H1 (cell line): ENCODE data around the gene TSPEAR. TPM values are rescaled to one million over a fixed set of nuclear protein-coding genes. Genes with fewer than 3 reads are reported as not detected.

Source experiments
- CTCF ChIA-PET: fragments of 300-600 bp; sonication (Branson Sonifier 250); formaldehyde crosslinking; loops from one replicate; lab custom pipeline; 2021; ENCODE audit not compliant: partially characterized antibody; lab: Charles Lee
- POLR2A ChIA-PET: fragments of 300-600 bp; sonication (Branson Sonifier 250); formaldehyde crosslinking; loops from one replicate; lab custom pipeline; 2021; ENCODE audit warnings: inconsistent platforms; ENCODE audit not compliant: partially characterized antibody; lab: Charles Lee
- DNase-seq, 2 experiments: peaks; one replicate each; pipeline versions ENCODE4 v3.0.0 to v3.0.0-alpha.2; 2010 to 2022; ENCODE audit warnings: low spot score in 2 of 2, low read depth in 1 of 2, mixed read lengths in 1 of 2
- FAIRE-seq: peaks from 2 replicates; lab custom pipeline; 2011; peaks lifted over from hg19 to GRCh38; lab: Jason Lieb, UNC
- H2AFZ ChIP-seq: 2 replicates; pipeline ENCODE4 v1.8.1; 2012; ENCODE audit warnings: low read length, inconsistent platforms
- H2AK5ac ChIP-seq: 2 replicates; pipeline ENCODE4 v1.6.1; 2013; ENCODE audit warnings: low read depth, low read length
- H2BK120ac ChIP-seq: replicated peaks from 2 replicates; pipeline ENCODE3; 2013; ENCODE audit warnings: low read depth, low read length, inconsistent platforms
- H2BK12ac ChIP-seq: 2 replicates; pipeline ENCODE4 v1.6.1; 2013; ENCODE audit warnings: low read depth, low read length
- H2BK15ac ChIP-seq: 2 replicates; pipeline ENCODE4 v1.6.1; 2013; ENCODE audit warnings: low read length
- H2BK20ac ChIP-seq: 2 replicates; pipeline ENCODE4 v1.6.1; 2013; ENCODE audit warnings: low read length
- H2BK5ac ChIP-seq: 2 replicates; pipeline ENCODE4 v1.6.1; 2013; ENCODE audit warnings: low read depth, low read length
- H3K14ac ChIP-seq: 2 replicates; pipeline ENCODE4 v1.6.1; 2013; ENCODE audit warnings: inconsistent platforms; ENCODE audit not compliant: insufficient read length
- H3K18ac ChIP-seq: 2 replicates; pipeline ENCODE4 v1.6.1; 2013; ENCODE audit warnings: low read length; ENCODE audit errors: extremely low read depth
- H3K23ac ChIP-seq: 2 replicates; pipeline ENCODE4 v1.6.1; 2013; ENCODE audit warnings: inconsistent platforms; ENCODE audit not compliant: insufficient read length
- H3K23me2 ChIP-seq: 2 replicates; pipeline ENCODE4 v1.6.1; 2013; ENCODE audit warnings: low read depth, low read length
- H3K27ac ChIP-seq: 2 replicates; pipeline ENCODE4 v1.6.1; 2011; ENCODE audit warnings: low read depth, low read length, inconsistent platforms
- H3K27me3 ChIP-seq, 4 experiments: replicated peaks in 1 of 4; 1 replicate in 1 of 4; 2 replicates in 3 of 4; pipeline versions ENCODE4 v1.6.1 to v1.8.1; 2011 to 2013; ENCODE audit warnings: low read length in 3 of 4, mild to moderate bottlenecking in 3 of 4, inconsistent platforms in 2 of 4, mixed read lengths in 2 of 4, moderate library complexity in 1 of 4; ENCODE audit not compliant: control insufficient read depth in 3 of 4, insufficient read depth in 3 of 4; ENCODE audit errors: extremely low read depth in 1 of 4
- H3K36me3 ChIP-seq, 4 experiments: 2 replicates each; pipeline versions ENCODE4 v1.6.1 to v1.8.1; 2011 to 2013; ENCODE audit warnings: mild to moderate bottlenecking in 4 of 4, low read length in 3 of 4, moderate library complexity in 2 of 4, control low read depth in 1 of 4, inconsistent platforms in 1 of 4; ENCODE audit not compliant: insufficient read depth in 4 of 4, control insufficient read depth in 2 of 4
- H3K4ac ChIP-seq: replicated peaks from 2 replicates; pipeline ENCODE3; 2013; ENCODE audit warnings: low read length, low read depth, mixed read lengths, inconsistent platforms; ENCODE audit not compliant: insufficient read length
- H3K4me1 ChIP-seq, 4 experiments: replicated peaks in 1 of 4; 1 replicate in 1 of 4; 2 replicates in 3 of 4; pipeline versions ENCODE4 v1.6.1 to v1.8.1; 2011 to 2013; ENCODE audit warnings: low read length in 3 of 4, inconsistent platforms in 2 of 4, mixed read lengths in 1 of 4; ENCODE audit not compliant: insufficient read depth in 4 of 4, control insufficient read depth in 3 of 4
- H3K4me2 ChIP-seq, 2 experiments: 2 replicates each; pipeline versions ENCODE4 v1.6.1 to v1.8.1; 2011 to 2013; ENCODE audit warnings: low read depth in 2 of 2, low read length in 2 of 2, control low read depth in 1 of 2, inconsistent platforms in 1 of 2, mild to moderate bottlenecking in 1 of 2; ENCODE audit not compliant: insufficient read depth in 1 of 2
- H3K4me3 ChIP-seq, 4 experiments: fragments of 200-600, 300-600 bp in 1 of 4; sonication (generic), shearing (Covaris generic), sonication (Bioruptor Twin) in 1 of 4; 2 replicates each; pipeline versions ENCODE4 v1.5.1 to v1.8.1; 2011 to 2016; ENCODE audit warnings: low read length in 4 of 4, low read depth in 3 of 4, control low read depth in 2 of 4, inconsistent platforms in 2 of 4, mild to moderate bottlenecking in 2 of 4, mixed read lengths in 1 of 4, moderate library complexity in 1 of 4; ENCODE audit not compliant: insufficient read depth in 2 of 4; ENCODE audit errors: extremely low read depth in 1 of 4
- H3K56ac ChIP-seq: replicated peaks from 2 replicates; pipeline ENCODE3; 2013; ENCODE audit warnings: low read depth, mild to moderate bottlenecking, mixed read lengths, low read length, inconsistent platforms; ENCODE audit not compliant: insufficient read length
- H3K79me1 ChIP-seq: 2 replicates; pipeline ENCODE4 v1.6.1; 2013; ENCODE audit warnings: low read depth, low read length, control low read depth
- H3K79me2 ChIP-seq, 2 experiments: 2 replicates each; pipeline versions ENCODE4 v1.6.1 to v1.8.1; 2012 to 2013; ENCODE audit warnings: low read length in 2 of 2, mild to moderate bottlenecking in 2 of 2, inconsistent platforms in 1 of 2; ENCODE audit not compliant: insufficient read depth in 2 of 2, control insufficient read depth in 1 of 2
- H3K9ac ChIP-seq, 4 experiments: replicated peaks in 1 of 4; 1 replicate in 1 of 4; 2 replicates in 3 of 4; pipeline versions ENCODE4 v1.6.1 to v1.8.1; 2011 to 2013; ENCODE audit warnings: low read depth in 3 of 4, low read length in 3 of 4, control low read depth in 2 of 4, mild to moderate bottlenecking in 2 of 4, moderate library complexity in 2 of 4, inconsistent platforms in 1 of 4; ENCODE audit errors: extremely low read depth in 1 of 4
- H3K9me3 ChIP-seq, 2 experiments: 2 replicates each; pipeline versions ENCODE4 v1.6.1 to v1.8.1; 2012 to 2013; ENCODE audit warnings: mild to moderate bottlenecking in 2 of 2, moderate library complexity in 2 of 2, control low read depth in 1 of 2, inconsistent platforms in 1 of 2, low read depth in 1 of 2, low read length in 1 of 2, mixed read lengths in 1 of 2; ENCODE audit not compliant: insufficient read depth in 2 of 2
- H4K20me1 ChIP-seq, 2 experiments: replicated peaks in 1 of 2; 2 replicates each; pipeline versions ENCODE3 to v1.8.1; 2011 to 2013; ENCODE audit warnings: inconsistent platforms in 2 of 2, low read length in 2 of 2, mild to moderate bottlenecking in 1 of 2; ENCODE audit not compliant: insufficient read depth in 2 of 2, control insufficient read depth in 1 of 2
- H4K5ac ChIP-seq: 2 replicates; pipeline ENCODE4 v1.6.1; 2013; ENCODE audit warnings: low read length, low read depth, mixed read lengths, inconsistent platforms; ENCODE audit not compliant: insufficient read length
- H4K8ac ChIP-seq: 2 replicates; pipeline ENCODE4 v1.8.0; 2013; ENCODE audit warnings: mild to moderate bottlenecking, moderate library complexity, low read length, inconsistent platforms; ENCODE audit not compliant: insufficient read depth; ENCODE audit errors: extremely low read depth
- H4K91ac ChIP-seq: replicated peaks from 2 replicates; pipeline ENCODE3; 2013; ENCODE audit warnings: low read length, mixed read lengths, inconsistent platforms; ENCODE audit not compliant: insufficient read length
- CEBPB ChIP-seq: IDR thresholded peaks from 2 replicates; pipeline ENCODE4 v1.6.1; 2012; ENCODE audit warnings: low read depth, low read length
- CHD2 ChIP-seq: IDR thresholded peaks from 2 replicates; pipeline ENCODE4 v1.6.1; 2012; ENCODE audit warnings: low read length, improper control_type of control experiment
- EZH2 ChIP-seq: fragments of 200-600 bp; sonication (generic); IDR thresholded peaks from 2 replicates; pipeline ENCODE4 v1.7.1; 2012; ENCODE audit warnings: low read depth, mild to moderate bottlenecking, moderate library complexity, low read length, inconsistent platforms; ENCODE audit not compliant: severe bottlenecking
- GTF2F1 ChIP-seq: IDR thresholded peaks from 2 replicates; pipeline ENCODE4 v1.6.1; 2012; ENCODE audit warnings: low read depth, low read length, improper control_type of control experiment, borderline replicate concordance
- HDAC2 ChIP-seq, 2 experiments: fragments of 300-600 bp in 1 of 2; sonication (generic) in 1 of 2; IDR thresholded peaks; 2 replicates each; pipeline ENCODE4 v1.6.1; 2011 to 2012; ENCODE audit warnings: low read depth in 2 of 2, low read length in 2 of 2, mild to moderate bottlenecking in 2 of 2, moderate library complexity in 2 of 2, borderline replicate concordance in 1 of 2, inconsistent platforms in 1 of 2
- KDM4A ChIP-seq: IDR thresholded peaks from one replicate; pipeline ENCODE4 v1.7.1; 2012; ENCODE audit warnings: low read depth, mild to moderate bottlenecking, moderate library complexity, low read length, inconsistent platforms; ENCODE audit not compliant: severe bottlenecking
- NRF1 ChIP-seq: IDR thresholded peaks from 2 replicates; pipeline ENCODE4 v1.6.1; 2011; ENCODE audit warnings: mild to moderate bottlenecking, low read depth, low read length, improper control_type of control experiment
- RXRA ChIP-seq: IDR thresholded peaks from 2 replicates; pipeline ENCODE4 v1.6.1; 2011; ENCODE audit warnings: low read depth, mild to moderate bottlenecking, low read length, moderate library complexity; ENCODE audit not compliant: insufficient read depth
- SP1 ChIP-seq: IDR thresholded peaks from 2 replicates; pipeline ENCODE4 v1.6.1; 2011; ENCODE audit warnings: low read depth, low read length
- SUZ12 ChIP-seq: fragments of 200-600 bp; sonication (generic); IDR thresholded peaks from 2 replicates; pipeline ENCODE4 v1.6.1; 2012; ENCODE audit warnings: mild to moderate bottlenecking, inconsistent platforms, low read length, moderate library complexity, mixed read lengths
- ZNF274 ChIP-seq: IDR thresholded peaks from 2 replicates; pipeline ENCODE4 v1.7.0; 2012; ENCODE audit warnings: low read length, borderline replicate concordance; ENCODE audit errors: extremely low read depth
- WGBS, 2 experiments: shearing (Covaris generic) in 1 of 2; methylation state at CpG; one replicate each; pipeline versions ENCODE4 v1.1.6 to v1.1.7; 2013 to 2015; ENCODE audit warnings: low lambda C conversion rate in 2 of 2, mixed read lengths in 2 of 2, inconsistent platforms in 1 of 2, low coverage in 1 of 2, missing lambda C conversion rate in 1 of 2; ENCODE audit not compliant: insufficient replicate concordance in 2 of 2, insufficient coverage in 1 of 2, insufficient read length in 1 of 2; ENCODE audit errors: extremely low coverage in 1 of 2, missing lambda C conversion rate in 1 of 2; 5-methylcytosine and 5-hydroxymethylcytosine counted together
- polyA plus RNA-seq, 7 experiments: library from polyadenylated mRNA; depleted of rRNA in 3 of 7; stranded (reverse) in 5 of 7; unstranded in 2 of 7; fragments of >200 nt in 5 of 7; fragments of 200-250 nt in 2 of 7; gene quantifications; 1 replicate in 5 of 7; 2 replicates in 1 of 7; 4 replicates in 1 of 7; pipeline versions ENCODE4 v1.2.1 to v1.2.3, GENCODE V29; 2011 to 2013; ENCODE audit warnings: missing spikeins in 2 of 7, mixed read lengths in 2 of 7
- total RNA-seq: library from RNA; stranded (reverse); fragmentation: NEBNext Ultra II Directional; extraction: Animal tissue kit (Norgen Biotek cat#: 25700); gene quantifications from 2 replicates; pipeline ENCODE4 v1.2.1, GENCODE V29; 2021

The TSPEAR gene
- total and polyA plus RNA-seq, 2 of the 8 experiments (the other 6 are each of a cell fraction or from before 2014, with no cell fraction given) = 0.58 to 0.89 TPM

DNA sequence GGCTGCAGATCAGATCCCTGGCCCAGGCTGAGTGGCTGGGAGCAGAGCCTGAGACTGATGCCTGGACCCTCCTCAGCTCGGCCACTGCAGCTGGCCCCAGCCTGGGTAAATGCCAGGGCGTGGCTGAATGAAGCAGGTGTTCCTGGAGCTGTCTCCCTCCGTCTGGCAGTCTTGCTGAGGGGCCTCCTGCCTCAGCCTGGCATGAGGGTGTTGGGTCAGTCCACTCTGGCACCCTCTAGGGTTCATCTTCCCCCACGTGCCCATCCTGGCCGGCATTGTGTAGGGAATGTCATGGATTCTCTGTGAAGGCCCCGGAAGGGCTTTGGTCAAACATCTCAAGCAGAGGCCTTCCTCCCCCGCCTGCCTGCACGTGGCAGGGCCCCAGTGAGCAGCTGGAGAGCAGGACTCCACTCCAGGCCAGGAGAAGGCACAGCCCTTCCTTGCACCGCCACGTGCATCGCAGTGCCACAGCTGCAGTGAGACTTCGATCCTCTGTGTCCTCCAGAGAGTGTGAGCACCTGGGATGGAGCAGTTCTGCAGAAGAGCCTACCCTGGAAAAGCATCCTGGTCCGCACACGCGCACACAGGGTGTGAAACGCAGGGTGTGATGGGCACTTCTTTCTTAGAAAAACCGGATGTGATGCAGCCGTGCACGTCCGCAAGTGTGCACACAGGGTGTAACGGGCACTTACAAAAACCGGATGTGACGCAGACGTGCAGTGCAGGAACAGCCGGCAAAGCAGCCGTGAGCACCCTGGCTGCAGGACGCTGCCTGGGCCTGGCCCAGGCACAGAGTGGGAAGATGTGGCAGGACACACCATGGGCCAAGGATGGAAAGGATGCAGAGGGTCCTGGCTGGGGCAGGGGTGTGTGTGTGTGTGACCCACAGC, 142.5 kb downstream of the TSPEAR start:
- Histone ChIP-seq H3K79me2 (no peaks in the 10 kb centered on the region), H2AK5ac (no peak overlapping the region), H3K36me3 (no peaks in the 10 kb centered on the region), H3K23me2 (no peaks in the 10 kb centered on the region; the same call in 1 of the 2 replicates), H4K20me1 (no peaks in the 10 kb centered on the region), H2AFZ (no peak overlapping the region), H2BK20ac (no peak overlapping the region), H3K9me3 (peaks cover 7 to 13% of the 10 kb centered on the region in 2 experiments; a peak in 3 of 4 replicates), H4K8ac (no peak overlapping the region; the same call in 1 of the 2 replicates), H3K4ac (no peak overlapping the region), H3K27ac (no peak overlapping the region), H3K79me1 (no peaks in the 10 kb centered on the region), H2BK5ac (no peak overlapping the region), H3K14ac (no peak overlapping the region), H3K18ac (no peak overlapping the region), H3K9ac (no peak overlapping the region), H4K5ac (no peak overlapping the region), H4K91ac (no peak overlapping the region), H2BK15ac (no peak overlapping the region), H3K4me1 (peaks cover 0 to 3% (median 0%) of the 10 kb centered on the region in 4 experiments; a peak in 1 of 7 replicates), H2BK12ac (peak overlapping the region; percentile 55; the same call in 1 of the 2 replicates), H3K4me2 (no peak overlapping the region), H3K27me3 (no peaks in the 10 kb centered on the region), H3K4me3 (no peak overlapping the region), H3K56ac (no peak overlapping the region), H3K23ac (no peak overlapping the region), H2BK120ac (no peak overlapping the region)
- ChIA-PET CTCF (interaction anchor here (0.7 to 1.6 kb wide), 4 partner anchors 11 to 40 kb away, joined by 3 to 5 read pairs (median 3); partner anchors contain the start of genes KRTAP10-3 and KRTAP10-5), POLR2A (no interaction called here)
- 83% methylated on average over 25 of the region's 27 CpGs; no CpG with 5 or more reads in 1 of the 2 experiments for WGBS, 2 experiments
- DNase-seq (no peak), FAIRE-seq (no peak)
- no peak for TF ChIP-seq CEBPB
- no peak for TF ChIP-seq EZH2
- TF ChIP-seq SP1 = no peak
- no peak for TF ChIP-seq HDAC2 (IDR thresholded peaks at IDR 0.05; ENCODE audit: borderline replicate concordance in 1 of 2, low read depth in 2 of 2, low read length in 2 of 2)
- no peak for TF ChIP-seq CHD2
- no peak for TF ChIP-seq KDM4A
- TF ChIP-seq ZNF274 = no peak
- no peak for TF ChIP-seq RXRA
- TF ChIP-seq SUZ12 = no peak
- TF ChIP-seq GTF2F1 = no peak
- TF ChIP-seq NRF1 = no peak
